ENCODE data around the gene E2F7.

DNA sequence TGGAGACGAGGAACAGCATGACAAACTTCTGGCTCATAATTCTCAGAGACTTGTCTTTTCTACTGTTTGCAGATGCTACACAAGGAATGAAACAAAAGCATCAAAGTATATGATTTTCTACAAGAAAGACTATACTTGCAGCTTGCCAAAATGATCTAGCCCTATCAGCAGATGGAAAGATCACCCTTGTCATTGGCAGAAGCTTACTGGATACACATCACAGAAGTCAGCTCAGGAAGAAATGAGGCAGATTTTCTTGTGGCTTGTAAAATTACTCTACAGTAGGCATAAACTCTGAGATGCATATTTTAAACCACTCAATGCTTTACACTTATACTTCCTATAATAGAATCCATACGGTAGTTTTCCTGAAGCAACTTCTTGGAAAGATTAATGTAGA is 20.6 kb downstream of the E2F7 start:
- TF ChIP-seq, protein P1, sequence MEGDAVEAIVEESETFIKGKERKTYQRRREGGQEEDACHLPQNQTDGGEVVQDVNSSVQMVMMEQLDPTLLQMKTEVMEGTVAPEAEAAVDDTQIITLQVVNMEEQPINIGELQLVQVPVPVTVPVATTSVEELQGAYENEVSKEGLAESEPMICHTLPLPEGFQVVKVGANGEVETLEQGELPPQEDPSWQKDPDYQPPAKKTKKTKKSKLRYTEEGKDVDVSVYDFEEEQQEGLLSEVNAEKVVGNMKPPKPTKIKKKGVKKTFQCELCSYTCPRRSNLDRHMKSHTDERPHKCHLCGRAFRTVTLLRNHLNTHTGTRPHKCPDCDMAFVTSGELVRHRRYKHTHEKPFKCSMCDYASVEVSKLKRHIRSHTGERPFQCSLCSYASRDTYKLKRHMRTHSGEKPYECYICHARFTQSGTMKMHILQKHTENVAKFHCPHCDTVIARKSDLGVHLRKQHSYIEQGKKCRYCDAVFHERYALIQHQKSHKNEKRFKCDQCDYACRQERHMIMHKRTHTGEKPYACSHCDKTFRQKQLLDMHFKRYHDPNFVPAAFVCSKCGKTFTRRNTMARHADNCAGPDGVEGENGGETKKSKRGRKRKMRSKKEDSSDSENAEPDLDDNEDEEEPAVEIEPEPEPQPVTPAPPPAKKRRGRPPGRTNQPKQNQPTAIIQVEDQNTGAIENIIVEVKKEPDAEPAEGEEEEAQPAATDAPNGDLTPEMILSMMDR (conservative IDR thresholded peaks at IDR 0.05; ENCODE audit: low read depth in 2 of 2) = no peak
- TF ChIP-seq POLR2AphosphoS5 (IDR thresholded peaks at IDR 0.05; ENCODE audit: low read depth) (no peak), EZH2 (IDR thresholded peaks at IDR 0.05; ENCODE audit: low read depth, unreplicated experiment) (no peak), EZH2phosphoT487 (IDR thresholded peaks at IDR 0.05; ENCODE audit: unreplicated experiment) (peak; percentile 20), CREB1 (CRISPR knock-in tag; IDR thresholded peaks at IDR 0.05; ENCODE audit: low read depth) (no peak), STAT1 (IDR thresholded peaks at IDR 0.05; ENCODE audit: unreplicated experiment) (no peak), JUNB (IDR thresholded peaks at IDR 0.05; ENCODE audit: unreplicated experiment) (no peak), ZNF114 (CRISPR knock-in tag; IDR thresholded peaks at IDR 0.05) (no peak)
- TF ChIP-seq, protein P2, sequence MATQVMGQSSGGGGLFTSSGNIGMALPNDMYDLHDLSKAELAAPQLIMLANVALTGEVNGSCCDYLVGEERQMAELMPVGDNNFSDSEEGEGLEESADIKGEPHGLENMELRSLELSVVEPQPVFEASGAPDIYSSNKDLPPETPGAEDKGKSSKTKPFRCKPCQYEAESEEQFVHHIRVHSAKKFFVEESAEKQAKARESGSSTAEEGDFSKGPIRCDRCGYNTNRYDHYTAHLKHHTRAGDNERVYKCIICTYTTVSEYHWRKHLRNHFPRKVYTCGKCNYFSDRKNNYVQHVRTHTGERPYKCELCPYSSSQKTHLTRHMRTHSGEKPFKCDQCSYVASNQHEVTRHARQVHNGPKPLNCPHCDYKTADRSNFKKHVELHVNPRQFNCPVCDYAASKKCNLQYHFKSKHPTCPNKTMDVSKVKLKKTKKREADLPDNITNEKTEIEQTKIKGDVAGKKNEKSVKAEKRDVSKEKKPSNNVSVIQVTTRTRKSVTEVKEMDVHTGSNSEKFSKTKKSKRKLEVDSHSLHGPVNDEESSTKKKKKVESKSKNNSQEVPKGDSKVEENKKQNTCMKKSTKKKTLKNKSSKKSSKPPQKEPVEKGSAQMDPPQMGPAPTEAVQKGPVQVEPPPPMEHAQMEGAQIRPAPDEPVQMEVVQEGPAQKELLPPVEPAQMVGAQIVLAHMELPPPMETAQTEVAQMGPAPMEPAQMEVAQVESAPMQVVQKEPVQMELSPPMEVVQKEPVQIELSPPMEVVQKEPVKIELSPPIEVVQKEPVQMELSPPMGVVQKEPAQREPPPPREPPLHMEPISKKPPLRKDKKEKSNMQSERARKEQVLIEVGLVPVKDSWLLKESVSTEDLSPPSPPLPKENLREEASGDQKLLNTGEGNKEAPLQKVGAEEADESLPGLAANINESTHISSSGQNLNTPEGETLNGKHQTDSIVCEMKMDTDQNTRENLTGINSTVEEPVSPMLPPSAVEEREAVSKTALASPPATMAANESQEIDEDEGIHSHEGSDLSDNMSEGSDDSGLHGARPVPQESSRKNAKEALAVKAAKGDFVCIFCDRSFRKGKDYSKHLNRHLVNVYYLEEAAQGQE (IDR thresholded peaks at IDR 0.05; ENCODE audit: unreplicated experiment) = no peak

All from GM23338 (cell line).